ENCODE data around the gene RLN3. TPM values are rescaled to one million over a fixed set of nuclear protein-coding genes. Genes with fewer than 3 reads are reported as not detected.

Gene RLN3
- total and polyA plus RNA-seq, 2 of the 8 experiments (the other 6 are each of a cell fraction or from before 2014, with no cell fraction given): not detected

DNA sequence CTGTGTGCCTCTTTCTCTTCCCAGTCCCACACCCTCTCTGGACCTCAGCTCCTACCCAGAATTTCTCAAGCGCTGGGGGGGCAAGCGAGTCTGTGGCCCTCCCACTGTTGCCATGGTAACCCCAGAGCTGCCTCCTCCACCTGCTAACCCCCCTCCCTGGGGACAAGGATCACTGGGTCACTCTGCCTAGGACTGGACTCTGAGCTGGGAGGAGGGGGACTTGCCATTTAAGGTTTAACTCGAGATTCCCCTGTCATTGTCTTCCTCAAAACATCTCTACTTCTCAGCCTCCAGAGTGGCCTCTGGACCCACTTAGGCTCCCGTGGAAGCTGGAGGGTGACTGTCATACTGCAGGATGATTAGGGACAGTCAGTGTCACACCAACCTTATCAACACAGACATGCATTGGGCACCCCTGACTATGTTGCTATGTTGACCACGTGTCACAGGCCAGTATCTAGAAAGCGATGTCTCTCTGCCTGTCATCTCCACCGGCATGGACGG lies 31.8 kb downstream of the RLN3 start:
- 73% methylated on average over 8 of the region's 8 CpGs; no CpG with 5 or more reads in 1 of the 2 experiments for WGBS, 2 experiments (ENCODE audit: extremely low coverage in 1 of 2, insufficient coverage in 1 of 2, insufficient read length in 1 of 2, insufficient replicate concordance in 2 of 2, low coverage in 1 of 2, low lambda C conversion rate in 2 of 2, missing lambda C conversion rate in 1 of 2)
- no peaks in the 10 kb centered on the region for H3K9me3 ChIP-seq (ENCODE audit: insufficient read depth in 2 of 2, low read depth in 1 of 2, low read length in 1 of 2)
- H3K36me3 ChIP-seq (ENCODE audit: control insufficient read depth in 2 of 4, insufficient read depth in 4 of 4, low read length in 3 of 4): no peaks in the 10 kb centered on the region
- peaks cover 0 to 10% (median 3%) of the 10 kb centered on the region in 4 experiments; a peak in 4 of 7 replicates for H3K4me1 ChIP-seq (replicated peaks in 1 of 4; ENCODE audit: control insufficient read depth in 3 of 4, insufficient read depth in 4 of 4, low read length in 3 of 4)
- FAIRE-seq (no peak), DNase-seq (ENCODE audit: low read depth in 1 of 2, low spot score in 2 of 2) (no peak)
- no peak overlapping the region for H2AFZ ChIP-seq (ENCODE audit: low read length)
- no peak overlapping the region for H2BK5ac ChIP-seq (ENCODE audit: low read depth, low read length)
- H2BK120ac ChIP-seq (replicated peaks; ENCODE audit: low read depth, low read length): no peak overlapping the region
- peaks cover 5 to 19% (median 14%) of the 10 kb centered on the region in 4 experiments for H3K27me3 ChIP-seq (replicated peaks in 1 of 4; ENCODE audit: control insufficient read depth in 3 of 4, extremely low read depth in 1 of 4, insufficient read depth in 3 of 4, low read length in 3 of 4)
- CTCF ChIA-PET (ENCODE audit: partially characterized antibody): interaction anchor here (0.6 to 7.3 kb wide), 37 partner anchors 11 to 617 kb away, joined by 3 to 103 read pairs (median 4); partner anchors contain the start of genes ASF1B, C19orf67, IL27RA and MISP3
- H2BK12ac ChIP-seq (ENCODE audit: low read depth, low read length): no peak overlapping the region
- no peak overlapping the region for H4K8ac ChIP-seq (ENCODE audit: extremely low read depth, insufficient read depth, low read length)
- H3K18ac ChIP-seq (ENCODE audit: extremely low read depth, low read length): no peak overlapping the region
- H3K4me2 ChIP-seq (ENCODE audit: insufficient read depth in 1 of 2, low read depth in 2 of 2, low read length in 2 of 2): no peak overlapping the region
- no peaks in the 10 kb centered on the region for H3K79me1 ChIP-seq (ENCODE audit: low read depth, low read length)
- no peak overlapping the region for H3K23ac ChIP-seq (ENCODE audit: insufficient read length)
- H3K4ac ChIP-seq (replicated peaks; ENCODE audit: insufficient read length, low read depth, low read length): no peak overlapping the region
- H3K4me3 ChIP-seq (ENCODE audit: extremely low read depth in 1 of 4, insufficient read depth in 2 of 4, low read depth in 3 of 4, low read length in 4 of 4): no peak overlapping the region
- no peak overlapping the region for H3K14ac ChIP-seq (ENCODE audit: insufficient read length)
- no peak overlapping the region for H3K27ac ChIP-seq (ENCODE audit: low read depth, low read length)
- no peak overlapping the region for H4K5ac ChIP-seq (ENCODE audit: insufficient read length, low read depth, low read length)
- no peaks in the 10 kb centered on the region for H3K79me2 ChIP-seq (ENCODE audit: control insufficient read depth in 1 of 2, insufficient read depth in 2 of 2, low read length in 2 of 2)
- H2BK15ac ChIP-seq (ENCODE audit: low read length): no peak overlapping the region
- H2BK20ac ChIP-seq (ENCODE audit: low read length): no peak overlapping the region; the same call in 1 of the 2 replicates
- POLR2A ChIA-PET (ENCODE audit: partially characterized antibody): interaction anchor here (0.6 to 0.9 kb wide), 2 partner anchors 56 to 97 kb away, joined by 3 read pairs; no protein-coding TSS in a partner anchor
- peak overlapping the region; percentile 86; the same call in 1 of the 2 replicates for H2AK5ac ChIP-seq (ENCODE audit: low read depth, low read length)
- H4K20me1 ChIP-seq (replicated peaks in 1 of 2; ENCODE audit: control insufficient read depth in 1 of 2, insufficient read depth in 2 of 2, low read length in 2 of 2): peaks cover 0 to 2% of the 10 kb centered on the region in 2 experiments
- no peak overlapping the region for H4K91ac ChIP-seq (replicated peaks; ENCODE audit: insufficient read length, low read length)
- H3K23me2 ChIP-seq (ENCODE audit: low read depth, low read length): peaks cover 12% of the 10 kb centered on the region; the same call in 1 of the 2 replicates
- no peak overlapping the region for H3K56ac ChIP-seq (replicated peaks; ENCODE audit: insufficient read length, low read depth, low read length)
- H3K9ac ChIP-seq (replicated peaks in 1 of 4; ENCODE audit: extremely low read depth in 1 of 4, low read depth in 3 of 4, low read length in 3 of 4): no peak overlapping the region
- TF ChIP-seq, protein P1, sequence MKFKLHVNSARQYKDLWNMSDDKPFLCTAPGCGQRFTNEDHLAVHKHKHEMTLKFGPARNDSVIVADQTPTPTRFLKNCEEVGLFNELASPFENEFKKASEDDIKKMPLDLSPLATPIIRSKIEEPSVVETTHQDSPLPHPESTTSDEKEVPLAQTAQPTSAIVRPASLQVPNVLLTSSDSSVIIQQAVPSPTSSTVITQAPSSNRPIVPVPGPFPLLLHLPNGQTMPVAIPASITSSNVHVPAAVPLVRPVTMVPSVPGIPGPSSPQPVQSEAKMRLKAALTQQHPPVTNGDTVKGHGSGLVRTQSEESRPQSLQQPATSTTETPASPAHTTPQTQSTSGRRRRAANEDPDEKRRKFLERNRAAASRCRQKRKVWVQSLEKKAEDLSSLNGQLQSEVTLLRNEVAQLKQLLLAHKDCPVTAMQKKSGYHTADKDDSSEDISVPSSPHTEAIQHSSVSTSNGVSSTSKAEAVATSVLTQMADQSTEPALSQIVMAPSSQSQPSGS (IDR thresholded peaks at IDR 0.05; ENCODE audit: low read length): no peak
- no peak for TF ChIP-seq CEBPB (IDR thresholded peaks at IDR 0.05; ENCODE audit: low read depth, low read length)
- TF ChIP-seq BCL11A (IDR thresholded peaks at IDR 0.05; ENCODE audit: low read depth in 2 of 2, low read length in 2 of 2): no peak
- no peak for TF ChIP-seq GTF2F1 (IDR thresholded peaks at IDR 0.05; ENCODE audit: borderline replicate concordance, low read depth, low read length)
- TF ChIP-seq SAP30 (IDR thresholded peaks at IDR 0.05; ENCODE audit: insufficient read depth, insufficient replicate concordance, low read length): no peak
- no peak for TF ChIP-seq CREB1 (IDR thresholded peaks at IDR 0.05)
- no peak for TF ChIP-seq RBBP5 (IDR thresholded peaks at IDR 0.05; ENCODE audit: borderline replicate concordance, low read depth, low read length)
- TF ChIP-seq CHD2 (IDR thresholded peaks at IDR 0.05; ENCODE audit: low read length): no peak
- no peak for TF ChIP-seq KDM5A (IDR thresholded peaks at IDR 0.05; ENCODE audit: low read length)
- no peak for TF ChIP-seq KDM1A (IDR thresholded peaks at IDR 0.05; ENCODE audit: borderline replicate concordance, low read length)
- no peak for TF ChIP-seq SP1 (IDR thresholded peaks at IDR 0.05; ENCODE audit: low read depth, low read length)
- TF ChIP-seq KDM4A (IDR thresholded peaks at IDR 0.05; ENCODE audit: low read depth, low read length, severe bottlenecking): no peak
